Stimulated activated CD4-positive, alpha-beta T cell treated with anti-CD3 and anti-CD28 coated beads, Interleukin-4, amount 100 ng/mL, for 48 hours (primary cell): ENCODE data around the gene TUBGCP6.

Source experiments
- DNase-seq, 2 donors: peaks; one replicate each; pipeline ENCODE4 v3.0.0-alpha.2; 2020; ENCODE audit warnings: low read depth in 2 of 2

Gene TUBGCP6

GRCh38 chr22:50250555-50251476 is 6.0 kb upstream of the TUBGCP6 start, which contains the start of gene HDAC10:
TSS of gene HDAC10 (minus strand) at chr22:50251265. CDS start at chr22:50251032, 233 bp downstream.
- peak; percentile 79 to 81 for DNase-seq

- DNase-seq: no peak
These were observed 5.4 kb upstream of the TUBGCP6 start for GRCh38 chr22:50250249-50250554.

DNA sequence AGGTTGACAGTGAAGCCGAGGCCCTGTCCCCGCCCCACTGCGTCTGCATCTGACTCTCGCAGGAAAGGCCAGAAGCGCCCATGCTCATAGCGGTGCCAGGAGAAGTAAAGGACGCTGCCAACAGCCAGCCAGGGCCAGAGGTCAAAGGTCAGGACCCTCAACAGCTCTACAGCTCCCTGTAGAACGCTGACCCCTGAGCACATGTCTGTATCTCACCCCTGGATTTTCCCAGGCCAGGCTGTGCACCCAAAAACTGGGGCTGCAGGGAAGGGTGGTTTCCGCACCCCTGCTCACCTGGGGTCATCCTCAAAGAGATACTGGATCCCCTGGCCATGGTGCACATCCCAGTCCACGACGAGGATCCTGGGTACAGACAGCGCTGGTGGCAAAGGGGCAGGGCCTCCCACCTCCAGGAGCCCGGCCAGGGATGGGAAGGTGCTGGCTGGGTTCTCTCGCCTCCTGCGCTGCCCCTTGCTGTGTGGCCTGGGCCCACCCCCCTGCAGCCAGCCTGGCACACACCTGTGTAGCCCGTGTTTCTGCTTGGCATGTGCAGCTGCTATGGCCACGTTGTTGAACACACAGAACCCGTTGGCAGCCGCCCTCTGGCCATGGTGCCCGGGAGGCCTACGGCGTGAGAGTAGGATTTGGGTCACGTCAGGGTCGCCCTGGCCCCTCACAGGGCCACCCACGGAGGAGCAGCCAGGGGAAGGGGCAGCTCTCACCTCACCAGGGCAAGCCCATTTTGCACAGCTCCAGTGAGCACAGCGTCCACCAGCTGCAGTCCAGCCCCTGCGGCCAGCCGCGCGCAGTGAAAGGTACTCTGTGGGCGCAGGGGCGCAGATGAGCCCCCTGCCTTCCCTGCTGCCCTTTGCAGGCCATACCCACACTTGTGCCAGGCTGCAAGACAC is 4.8 kb upstream of the TUBGCP6 start:
- no peak for DNase-seq

GRCh38 chr22:50248196-50249081 is 3.6 kb upstream of the TUBGCP6 start:
- no peak for DNase-seq

GRCh38 chr22:50247748-50248147 is 2.9 kb upstream of the TUBGCP6 start:
- no peak for DNase-seq

DNA sequence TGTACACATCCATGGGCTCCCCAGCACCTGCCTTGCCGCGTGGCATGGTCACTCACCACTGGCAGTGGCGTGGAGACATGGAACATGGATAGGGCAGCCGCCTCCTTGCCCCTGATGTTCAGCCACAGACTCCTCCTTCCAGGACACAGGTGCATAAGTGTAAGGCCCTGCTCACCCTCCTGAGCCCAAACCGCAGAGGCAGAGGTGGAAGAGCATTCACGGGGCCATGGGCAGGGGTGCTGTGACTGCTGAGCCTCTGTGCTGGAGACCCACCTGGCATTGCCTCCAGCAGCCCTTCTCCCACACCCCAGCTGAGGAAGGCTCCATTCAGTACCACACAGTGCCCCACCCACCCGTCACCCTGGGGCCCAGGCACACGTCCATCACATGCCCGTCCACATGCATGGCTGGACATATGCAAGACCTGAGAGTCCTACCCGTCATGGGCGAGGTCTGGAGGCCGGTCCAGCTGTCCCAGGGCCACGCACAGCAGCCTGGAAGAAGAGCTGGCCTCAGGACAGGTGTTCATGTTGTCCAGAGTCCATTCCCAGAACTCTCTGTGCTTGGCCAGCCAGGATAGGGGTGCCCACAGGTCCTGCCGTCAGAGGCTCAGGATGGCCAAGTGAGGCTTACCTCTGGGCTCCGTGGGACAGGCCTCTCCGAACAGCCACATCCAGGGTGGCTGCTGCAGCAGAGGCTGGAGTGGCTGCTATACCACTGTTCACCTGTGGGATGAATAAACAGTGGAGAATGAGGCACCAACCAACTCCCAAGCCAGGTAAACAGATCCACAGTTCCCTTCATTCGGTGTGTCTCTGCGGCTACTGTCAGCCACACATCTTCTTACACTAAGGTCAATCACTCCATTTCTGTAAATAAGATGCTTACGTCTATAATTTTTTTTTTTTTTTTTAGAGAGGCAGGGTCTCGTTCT is 1.7 kb upstream of the TUBGCP6 start:
- no peak for DNase-seq

GRCh38 chr22:50245214-50246072 is 620 bp upstream of the TUBGCP6 start:
- DNase-seq: no peak

DNA sequence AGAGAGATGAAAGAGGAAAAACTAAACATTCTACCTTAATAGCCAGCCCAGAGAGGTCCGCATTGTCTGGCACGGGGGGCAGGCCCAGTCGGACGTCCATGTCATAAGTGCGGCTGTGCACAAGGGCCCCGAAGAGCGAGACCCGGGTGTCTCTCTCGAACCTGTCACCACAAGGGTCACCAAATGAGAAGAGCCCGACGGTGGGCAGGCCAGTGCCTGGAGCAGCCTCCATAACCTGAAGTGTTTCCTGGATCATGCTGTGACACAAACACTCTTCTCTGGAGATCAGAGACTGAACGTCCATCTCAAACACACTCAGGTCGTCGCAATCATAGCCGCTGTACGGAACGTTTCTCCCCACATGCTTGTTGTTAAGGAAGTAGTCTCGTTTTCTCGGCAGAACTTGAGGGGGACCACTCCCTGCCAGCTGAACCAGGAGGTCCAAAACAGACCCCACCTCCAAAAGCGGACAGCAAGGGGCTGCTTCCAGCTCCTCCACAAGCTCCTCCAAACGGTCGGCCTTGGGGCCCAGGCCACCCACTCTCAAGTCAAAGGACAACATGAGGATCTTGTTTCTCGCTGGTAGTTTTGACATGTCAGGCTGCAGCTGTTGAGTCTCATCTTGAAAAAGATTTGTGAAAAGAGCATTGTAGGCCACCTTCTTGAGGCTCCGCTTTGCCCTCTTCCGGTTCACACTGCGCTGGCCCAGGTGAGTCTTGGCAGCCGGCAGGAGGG is 971 bp downstream of the TUBGCP6 start:
- DNase-seq: no peak

- no peak for DNase-seq
These were observed 2.3 kb downstream of the TUBGCP6 start for GRCh38 chr22:50242406-50242949.

DNA sequence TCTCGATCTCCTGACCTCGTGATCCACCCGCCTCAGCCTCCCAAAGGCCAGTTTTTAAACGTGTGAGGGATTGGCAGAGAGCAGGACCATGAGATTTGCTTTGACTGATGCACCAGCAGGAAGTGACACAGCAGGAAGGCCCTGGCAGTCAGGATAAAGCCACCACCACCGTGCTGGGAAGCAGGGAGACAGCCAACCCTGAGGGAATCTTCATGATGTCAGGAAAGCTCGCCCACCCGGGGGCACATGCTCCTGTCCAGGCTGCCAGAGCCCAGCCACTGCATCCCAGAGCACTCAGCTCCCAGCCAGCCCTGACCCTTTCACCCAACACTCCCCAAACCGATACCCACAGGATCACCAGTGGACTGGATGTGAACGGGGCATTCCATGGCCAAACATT is 6.1 kb downstream of the TUBGCP6 start:
- DNase-seq: no peak

- no peak for DNase-seq
These were observed 8.0 kb downstream of the TUBGCP6 start for GRCh38 chr22:50236731-50237409.

DNA sequence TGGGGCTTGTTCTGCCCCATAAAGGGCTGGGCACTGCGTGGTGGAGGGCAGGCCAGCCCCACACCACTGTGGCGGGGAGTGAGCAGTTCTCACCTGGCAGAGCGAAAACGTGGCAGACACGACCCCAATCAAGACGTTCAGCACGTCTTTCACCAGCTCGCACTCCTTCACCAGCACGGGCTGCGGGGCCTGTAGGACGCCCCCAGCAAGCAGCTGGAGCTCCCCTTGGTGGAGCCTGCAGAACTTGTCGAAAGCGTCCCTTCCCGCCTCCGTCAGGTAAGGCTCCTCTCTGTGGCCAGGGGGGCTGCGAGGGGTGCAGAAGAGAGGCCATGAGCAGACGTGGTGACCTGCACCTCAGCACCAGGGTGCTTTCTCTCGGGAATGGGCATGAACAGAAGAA is 11.6 kb downstream of the TUBGCP6 start:
- DNase-seq: no peak

- no peak for DNase-seq
These were observed 12.2 kb downstream of the TUBGCP6 start for GRCh38 chr22:50232481-50233151.

DNA sequence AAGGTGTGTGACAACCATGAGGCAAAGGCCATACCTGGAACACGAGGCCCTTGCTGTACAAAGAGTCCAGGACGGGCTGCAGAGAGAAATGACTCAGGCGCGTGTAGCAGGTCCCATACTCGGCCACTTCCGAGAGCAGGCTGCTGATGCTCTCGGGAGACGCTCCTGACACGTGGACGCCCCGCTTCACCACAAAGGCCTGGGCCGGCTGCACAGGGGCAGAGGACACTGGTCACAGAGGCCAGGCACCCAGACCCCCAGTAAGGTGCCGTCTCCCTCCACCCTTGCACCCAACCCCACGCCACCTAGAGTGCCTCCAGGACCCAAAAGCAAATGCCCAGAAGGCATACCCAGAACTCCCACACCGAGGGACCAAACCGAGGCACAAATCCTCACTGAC is 15.5 kb downstream of the TUBGCP6 start:
- DNase-seq: no peak

- no peak for DNase-seq
These were observed 16.5 kb downstream of the TUBGCP6 start for GRCh38 chr22:50228366-50228765.

GRCh38 chr22:50227579-50228215 is 17.1 kb downstream of the TUBGCP6 start:
- DNase-seq: no peak

DNA sequence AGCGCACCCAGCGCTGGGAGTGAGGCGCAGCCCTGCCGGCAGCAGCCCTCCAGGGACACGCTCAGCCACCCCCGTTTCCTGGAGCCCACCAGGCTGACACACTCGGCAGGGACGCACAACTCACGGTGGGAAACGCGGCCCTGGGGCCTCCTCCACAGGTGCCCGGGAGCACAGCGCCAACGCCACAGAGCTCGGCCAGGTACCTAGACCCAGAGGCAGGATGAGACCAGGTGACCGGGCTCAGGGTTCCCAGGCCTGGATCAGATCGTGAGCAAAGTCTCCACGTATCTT is 18.0 kb downstream of the TUBGCP6 start:
- DNase-seq: no peak
